ENCODE measurements around the gene USB1. TPM values are rescaled to one million over a fixed set of nuclear protein-coding genes. Genes with fewer than 3 reads are reported as not detected.

The USB1 gene
- total and polyA plus RNA-seq, 2 experiments from 2014 or later: 79.6 to 118 TPM

- no peak for TF ChIP-seq ZNF462 (CRISPR knock-in tag; IDR thresholded peaks at IDR 0.05)
- TF ChIP-seq ZNF114 (CRISPR knock-in tag; IDR thresholded peaks at IDR 0.05): no peak
- no peak for TF ChIP-seq POLR2AphosphoS5 (IDR thresholded peaks at IDR 0.05; ENCODE audit: low read depth)
- TF ChIP-seq EZH2 (IDR thresholded peaks at IDR 0.05; ENCODE audit: low read depth, unreplicated experiment): no peak
- TF ChIP-seq NANOG (IDR thresholded peaks at IDR 0.05; ENCODE audit: borderline replicate concordance): no peak
- no peak for TF ChIP-seq STAT1 (IDR thresholded peaks at IDR 0.05; ENCODE audit: unreplicated experiment)
- TF ChIP-seq JUNB (IDR thresholded peaks at IDR 0.05; ENCODE audit: unreplicated experiment): no peak
Measured at GRCh38 chr16:58022601-58023371, 21.6 kb downstream of the USB1 start (continued).

DNA sequence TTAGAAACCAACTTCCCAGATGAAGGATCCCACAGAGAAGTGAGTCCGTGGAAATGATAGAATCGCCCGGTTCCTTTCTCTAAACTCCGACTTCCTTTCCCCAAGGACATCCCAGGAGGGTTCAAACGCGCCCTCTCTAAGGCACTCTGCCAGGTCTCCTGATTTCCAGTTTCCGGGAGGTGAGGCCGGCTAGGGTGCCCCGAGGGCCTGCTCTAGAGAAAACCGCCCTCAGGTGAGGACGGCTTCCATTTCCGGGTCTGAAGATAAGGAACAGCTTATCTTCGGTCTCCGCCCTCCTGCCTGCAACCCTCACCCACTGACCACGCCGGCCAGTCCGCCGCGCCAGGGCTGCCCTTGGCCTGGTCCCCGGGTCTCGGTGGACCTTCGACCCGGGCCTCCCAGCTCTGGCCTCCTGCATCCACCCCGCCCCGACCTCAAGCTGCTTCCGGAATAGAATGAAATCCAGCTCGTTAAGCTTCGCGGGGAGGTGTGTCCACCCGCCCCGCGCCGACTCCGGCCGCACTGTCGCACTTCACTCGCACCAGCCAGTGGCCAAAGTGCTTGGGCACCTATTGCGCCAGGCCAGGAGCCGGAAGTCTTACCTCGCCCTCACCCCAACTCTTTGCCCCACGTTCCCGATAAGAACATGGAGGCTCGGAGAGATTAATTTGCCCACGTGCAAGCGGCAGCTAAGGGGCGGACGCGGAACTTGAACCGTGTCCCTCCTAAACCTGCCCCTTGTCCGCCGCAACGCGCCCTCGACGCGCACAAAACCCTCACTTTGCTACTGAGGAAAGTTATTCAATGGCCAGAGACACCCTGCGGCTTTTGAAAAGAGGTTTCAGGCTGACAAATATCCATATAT, 23.5 kb downstream of the USB1 start:
- Histone ChIP-seq H3K4me1 (ENCODE audit: insufficient read depth) (peaks cover 44% of the 10 kb centered on the region), H3K27me3 (ENCODE audit: insufficient read depth) (peaks cover 5% of the 10 kb centered on the region; the same call in 1 of the 2 replicates), H3K36me3 (ENCODE audit: insufficient read depth) (no peaks in the 10 kb centered on the region; the same call in 1 of the 2 replicates), H2AFZ (peak overlapping the region; percentile 82), H3F3A (replicated peaks; ENCODE audit: low read depth) (peaks cover 7% of the 10 kb centered on the region; the same call in 1 of the 2 replicates), H3K79me2 (replicated peaks; ENCODE audit: insufficient read depth) (peaks cover 27% of the 10 kb centered on the region), H3K9me2 (ENCODE audit: insufficient read depth) (no peaks in the 10 kb centered on the region), H3K4me3 (peak overlapping the region; percentile 96), H3K27ac (ENCODE audit: low read depth) (peak overlapping the region; percentile 76; the same call in 1 of the 2 replicates), H3K4me2 (peak overlapping the region; percentile 87), H4K20me1 (replicated peaks; ENCODE audit: insufficient read depth) (no peaks in the 10 kb centered on the region)
- Mint-ChIP-seq H3K4me1 (peaks cover 54% of the 10 kb centered on the region), H3K4me3 (peak overlapping the region; percentile 85), H3K36me3 (ENCODE audit: low read depth) (peaks cover 7% of the 10 kb centered on the region; the same call in 2 of the 3 replicates), H3K27ac (peak overlapping the region; percentile 89), H3K27me3 (ENCODE audit: insufficient read depth, low read depth, poor library complexity) (peaks cover 13% of the 10 kb centered on the region), H3K9me3 (no peaks in the 10 kb centered on the region)
- ATAC-seq (peak; percentile 1), DNase-seq (ENCODE audit: low spot score) (peak; percentile 77)
- peak; percentile 47; the same call in 1 of the 2 replicates for TF ChIP-seq POLR2AphosphoS5 (IDR thresholded peaks at IDR 0.05; ENCODE audit: low read depth)
- no peak for TF ChIP-seq CREB1 (CRISPR knock-in tag; IDR thresholded peaks at IDR 0.05; ENCODE audit: low read depth)
- no peak for TF ChIP-seq EZH2 (IDR thresholded peaks at IDR 0.05; ENCODE audit: low read depth, unreplicated experiment)

Measured in GM23338 (cell line).